Stomach (tissue), 4 donors: ENCODE results near the gene GPR180.

ENCODE experiments used
- POLR2AphosphoS5 ChIP-seq, 3 donors: sonication (generic); formaldehyde crosslinking; IDR thresholded peaks; one replicate each; pipeline ENCODE4 v1.6.1; 2016; ENCODE audit warnings: antibody characterized with exemption in 3 of 3
- TF ChIP-seq, protein P1 (sequence below), 7 experiments: fragments of 450-650 bp in 4 of 7; fragments of 200-600 bp in 3 of 7; sonication (generic) in 3 of 7; IDR thresholded peaks; one replicate each; pipeline ENCODE4 v1.5.1; 2016 to 2019; ENCODE audit warnings: antibody characterized with exemption in 7 of 7, control low read depth in 2 of 7, mild to moderate bottlenecking in 1 of 7

DNA sequence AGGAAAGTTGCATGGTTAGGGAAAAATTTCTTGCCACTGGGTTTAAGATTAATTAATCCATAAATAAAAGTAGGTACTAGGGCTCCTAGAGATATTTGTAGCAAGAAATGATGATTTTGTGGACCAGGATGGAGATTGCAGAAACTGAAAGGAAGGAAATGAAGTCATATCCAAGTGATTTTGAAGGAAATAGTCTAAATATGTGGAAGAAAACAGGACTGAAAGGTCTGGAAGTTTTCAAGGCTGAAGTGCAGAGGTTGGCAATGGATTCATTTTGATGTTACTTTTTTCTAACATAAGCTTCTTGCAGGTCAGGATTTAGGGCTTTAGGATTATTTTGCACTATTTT is 57.9 kb downstream of the GPR180 start:
- TF ChIP-seq, protein P1, sequence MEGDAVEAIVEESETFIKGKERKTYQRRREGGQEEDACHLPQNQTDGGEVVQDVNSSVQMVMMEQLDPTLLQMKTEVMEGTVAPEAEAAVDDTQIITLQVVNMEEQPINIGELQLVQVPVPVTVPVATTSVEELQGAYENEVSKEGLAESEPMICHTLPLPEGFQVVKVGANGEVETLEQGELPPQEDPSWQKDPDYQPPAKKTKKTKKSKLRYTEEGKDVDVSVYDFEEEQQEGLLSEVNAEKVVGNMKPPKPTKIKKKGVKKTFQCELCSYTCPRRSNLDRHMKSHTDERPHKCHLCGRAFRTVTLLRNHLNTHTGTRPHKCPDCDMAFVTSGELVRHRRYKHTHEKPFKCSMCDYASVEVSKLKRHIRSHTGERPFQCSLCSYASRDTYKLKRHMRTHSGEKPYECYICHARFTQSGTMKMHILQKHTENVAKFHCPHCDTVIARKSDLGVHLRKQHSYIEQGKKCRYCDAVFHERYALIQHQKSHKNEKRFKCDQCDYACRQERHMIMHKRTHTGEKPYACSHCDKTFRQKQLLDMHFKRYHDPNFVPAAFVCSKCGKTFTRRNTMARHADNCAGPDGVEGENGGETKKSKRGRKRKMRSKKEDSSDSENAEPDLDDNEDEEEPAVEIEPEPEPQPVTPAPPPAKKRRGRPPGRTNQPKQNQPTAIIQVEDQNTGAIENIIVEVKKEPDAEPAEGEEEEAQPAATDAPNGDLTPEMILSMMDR (IDR thresholded peaks at IDR 0.05): no peak
- TF ChIP-seq POLR2AphosphoS5 (IDR thresholded peaks at IDR 0.05): no peak
